Activated T-cell treated with anti-CD3 and anti-CD28 coated beads, Interleukin-2, amount 50 U/mL, for 72 hours (primary cell): ENCODE measurements around the gene ORC4. TPM values are rescaled to one million over a fixed set of nuclear protein-coding genes. Genes with fewer than 3 reads are reported as not detected.
A peak's percentile ranks its signal among the peaks of the same experiment; 100 is the strongest.

Experiments
- ATAC-seq, 2 donors: fragments of 150-1000 bp; cut with Tn5 transposase; replicated peaks in 1 of 2; 2 replicates each; pipeline ENCODE4 v1.10.0; 2021; ENCODE audit warnings: moderate library complexity in 2 of 2, mild to moderate bottlenecking in 1 of 2
- DNase-seq, 2 donors: peaks; one replicate each; pipeline ENCODE4 v3.0.0; 2021 to 2022; ENCODE audit warnings: mixed read lengths in 1 of 2
- H3K27ac Mint-ChIP-seq: one replicate; pipeline ENCODE4 v1.8.0; 2022; ENCODE audit warnings: mild to moderate bottlenecking, moderate library complexity, mixed read lengths
- H3K27me3 Mint-ChIP-seq: one replicate; pipeline ENCODE4 v1.8.0; 2022; ENCODE audit warnings: low read depth, mixed read lengths
- H3K36me3 Mint-ChIP-seq, 2 donors: one replicate each; pipeline ENCODE4 v1.8.0; 2022; ENCODE audit warnings: mixed read lengths in 2 of 2, mild to moderate bottlenecking in 1 of 2; ENCODE audit not compliant: insufficient read depth in 2 of 2
- H3K4me1 Mint-ChIP-seq: one replicate; pipeline ENCODE4 v1.8.0; 2022; ENCODE audit warnings: low read depth, mixed read lengths
- H3K4me3 Mint-ChIP-seq, 2 donors: one replicate each; pipeline ENCODE4 v1.8.0; 2022; ENCODE audit warnings: mild to moderate bottlenecking in 2 of 2, mixed read lengths in 2 of 2, moderate library complexity in 2 of 2
- H3K9me3 Mint-ChIP-seq, 2 donors: one replicate each; pipeline ENCODE4 v1.8.0; 2022; ENCODE audit warnings: mixed read lengths in 2 of 2
- total RNA-seq, 2 donors: library from RNA; stranded (reverse); gene quantifications; one replicate each; pipeline ENCODE4 v1.2.3, GENCODE V29; 2022

The ORC4 gene
- total RNA-seq, 2 donors from 2014 or later = 28.3 to 32.0 TPM

DNA sequence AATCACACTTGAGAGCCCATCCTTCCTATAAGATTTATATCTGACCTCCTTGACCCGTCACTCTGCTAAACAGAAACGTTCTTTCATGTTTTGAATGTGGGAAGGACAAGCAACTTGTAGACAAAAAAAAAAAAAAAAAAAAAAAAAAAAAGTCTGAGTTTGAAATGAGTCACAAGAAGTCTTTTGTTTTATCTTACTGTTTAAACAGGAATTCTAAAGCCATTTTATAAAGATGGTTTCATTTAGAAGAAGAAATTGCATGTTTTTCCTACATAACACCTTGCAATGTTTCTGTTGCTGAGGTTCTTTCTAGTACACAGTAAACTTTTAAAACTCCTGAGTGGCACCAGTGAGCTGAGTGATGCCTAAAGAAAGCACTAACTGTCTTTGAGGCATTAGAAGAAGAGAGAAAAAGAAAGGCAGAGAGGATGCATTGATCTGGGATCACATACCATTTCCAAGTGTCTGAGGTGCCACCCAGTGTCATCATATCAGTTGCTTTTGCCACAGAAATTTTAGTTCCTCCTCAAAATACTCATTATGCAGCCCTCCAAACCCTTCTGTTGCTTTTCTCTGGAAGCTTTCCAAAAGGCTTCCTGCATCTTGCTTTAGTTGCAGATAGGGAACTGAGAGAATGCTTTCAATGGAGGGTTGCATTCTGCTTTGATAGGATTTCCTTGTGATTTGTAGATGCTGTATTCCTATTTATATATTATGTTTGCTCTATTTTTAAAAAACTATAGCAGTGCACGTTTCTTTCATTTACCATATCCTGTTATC is 106.6 kb downstream of the ORC4 start:
- ATAC-seq (no peak), DNase-seq (no peak)
- H3K36me3 Mint-ChIP-seq = no peaks in the 10 kb centered on the region
- H3K4me1 Mint-ChIP-seq = no peaks in the 10 kb centered on the region
- no peaks in the 10 kb centered on the region for H3K9me3 Mint-ChIP-seq
- no peak overlapping the region for H3K4me3 Mint-ChIP-seq
- no peaks in the 10 kb centered on the region for H3K27me3 Mint-ChIP-seq
- no peak overlapping the region for H3K27ac Mint-ChIP-seq

DNA sequence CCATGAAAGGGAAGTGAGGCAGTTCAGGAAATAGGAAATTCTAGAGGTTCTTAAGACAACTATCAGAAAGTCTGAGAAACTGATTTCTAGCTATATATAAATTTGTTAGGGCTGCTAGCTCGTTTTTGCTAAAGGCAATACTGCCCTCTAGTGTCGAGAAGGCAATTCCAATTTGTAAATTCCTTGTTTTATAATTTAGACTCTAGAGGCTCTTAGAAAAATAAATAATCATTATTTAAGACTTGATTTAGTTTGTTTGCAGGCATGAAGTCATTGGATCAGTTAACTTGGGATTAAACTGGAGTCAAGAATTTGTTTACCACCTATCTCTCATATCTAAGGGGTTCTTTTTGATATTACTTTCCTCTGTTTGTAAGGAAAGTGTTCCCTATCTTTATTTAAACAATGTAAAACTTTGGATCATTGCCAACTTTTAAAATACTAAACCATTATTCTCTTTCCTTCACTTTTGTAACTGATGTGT is 109.5 kb downstream of the ORC4 start:
- DNase-seq = peak; percentile 18 to 39
- no peaks in the 10 kb centered on the region for H3K36me3 Mint-ChIP-seq

DNA sequence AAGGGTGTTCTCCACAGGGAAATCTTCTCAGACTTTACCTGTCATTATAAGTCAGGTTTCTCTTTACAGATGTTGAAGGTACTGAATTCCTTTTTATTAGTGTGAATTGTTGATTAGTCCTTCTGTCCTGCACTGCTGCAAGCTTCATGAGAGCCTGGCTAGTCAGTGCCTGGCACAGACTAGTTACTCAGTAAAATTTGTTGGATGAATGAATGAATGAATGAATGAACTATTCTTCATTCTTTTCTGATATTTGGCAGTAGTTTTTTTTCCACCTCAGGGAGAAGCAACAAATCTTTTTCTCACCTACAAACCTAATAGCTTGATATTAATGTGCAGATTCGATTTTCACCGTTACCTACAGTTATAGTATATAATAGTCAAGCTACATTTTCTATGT is 111.4 kb downstream of the ORC4 start:
- H3K27me3 Mint-ChIP-seq = no peaks in the 10 kb centered on the region
- no peak overlapping the region for H3K27ac Mint-ChIP-seq
- H3K4me1 Mint-ChIP-seq = no peaks in the 10 kb centered on the region
- no peak overlapping the region for H3K4me3 Mint-ChIP-seq
- ATAC-seq (no peak), DNase-seq (no peak)
- no peaks in the 10 kb centered on the region for H3K36me3 Mint-ChIP-seq
- H3K9me3 Mint-ChIP-seq = no peaks in the 10 kb centered on the region

More for the DNA sequence above, 109.5 kb downstream of the ORC4 start:
- no peak for ATAC-seq
- Mint-ChIP-seq H3K27ac (no peak overlapping the region), H3K9me3 (no peaks in the 10 kb centered on the region), H3K4me3 (no peak overlapping the region), H3K4me1 (no peaks in the 10 kb centered on the region), H3K27me3 (no peaks in the 10 kb centered on the region)

DNA sequence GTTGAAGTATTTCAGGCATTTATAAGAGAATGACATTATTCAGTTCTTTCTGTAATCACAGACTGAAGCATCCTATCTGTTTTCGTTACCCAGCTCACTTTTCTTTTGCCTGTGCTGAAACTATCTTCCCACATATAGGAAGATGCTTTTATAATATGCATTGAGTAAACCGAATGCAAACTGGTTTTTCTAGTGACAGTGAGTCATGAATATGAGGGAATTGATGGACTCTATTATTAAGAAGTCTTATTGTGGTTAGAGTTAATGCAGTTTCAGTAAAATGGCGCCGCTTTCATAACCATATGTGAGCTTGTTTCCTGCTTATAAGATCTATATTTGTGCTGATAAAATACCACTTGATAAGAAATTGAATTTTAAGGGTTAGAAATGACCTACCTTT is 116.5 kb downstream of the ORC4 start:
- H3K27ac Mint-ChIP-seq = no peak overlapping the region
- no peaks in the 10 kb centered on the region for H3K4me1 Mint-ChIP-seq
- no peaks in the 10 kb centered on the region for H3K27me3 Mint-ChIP-seq
- no peaks in the 10 kb centered on the region for H3K36me3 Mint-ChIP-seq
- DNase-seq (no peak), ATAC-seq (no peak)
- H3K9me3 Mint-ChIP-seq = no peaks in the 10 kb centered on the region
- H3K4me3 Mint-ChIP-seq = no peak overlapping the region

DNA sequence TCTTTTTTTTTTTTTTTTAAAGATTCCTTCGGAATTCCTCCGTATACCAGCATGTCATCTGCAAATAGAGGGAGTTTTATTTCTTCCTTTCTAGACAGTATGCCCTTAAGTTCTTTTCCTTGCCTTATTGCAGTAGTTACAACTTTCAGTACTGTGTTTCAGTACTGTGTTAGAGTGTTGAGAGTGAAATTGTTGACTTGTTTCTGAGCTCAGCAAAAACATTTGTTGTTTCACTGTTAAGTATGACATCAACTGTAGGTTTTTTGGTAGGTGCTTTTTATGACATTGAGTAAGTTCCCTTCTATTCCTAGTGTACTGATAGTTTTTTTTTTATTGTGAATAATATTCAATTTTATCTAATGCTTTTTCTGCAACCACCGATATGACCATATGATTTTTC is 131.9 kb downstream of the ORC4 start:
- DNase-seq (no peak), ATAC-seq (peak in 1 of 2 donors; percentile 49)
- no peaks in the 10 kb centered on the region for H3K9me3 Mint-ChIP-seq
- no peak overlapping the region for H3K27ac Mint-ChIP-seq
- no peak overlapping the region for H3K4me3 Mint-ChIP-seq
- H3K27me3 Mint-ChIP-seq = no peaks in the 10 kb centered on the region
- no peaks in the 10 kb centered on the region for H3K36me3 Mint-ChIP-seq
- peaks cover 23% of the 10 kb centered on the region for H3K4me1 Mint-ChIP-seq

DNA sequence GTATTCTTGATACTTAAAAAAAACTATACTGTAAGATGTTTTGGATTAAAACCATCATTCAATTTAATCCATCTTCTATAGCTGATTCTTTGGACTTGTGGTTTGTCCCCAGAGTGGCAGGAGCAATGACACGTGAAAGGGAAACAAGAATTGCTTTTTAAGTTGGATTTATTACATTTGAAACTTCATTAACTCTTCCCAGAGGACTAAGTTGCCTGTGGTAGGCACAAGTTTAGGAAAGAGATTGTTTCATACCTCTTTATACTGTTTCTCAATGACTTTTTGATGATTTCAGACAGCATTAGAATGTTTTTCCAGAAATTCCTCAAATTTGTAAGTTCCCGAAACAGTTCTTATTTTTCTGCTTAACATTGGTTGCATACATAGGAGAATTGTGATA is 134.4 kb downstream of the ORC4 start:
- no peak for ATAC-seq
- H3K36me3 Mint-ChIP-seq = no peaks in the 10 kb centered on the region
- no peak overlapping the region for H3K27ac Mint-ChIP-seq
- H3K27me3 Mint-ChIP-seq = no peaks in the 10 kb centered on the region
- H3K9me3 Mint-ChIP-seq = no peaks in the 10 kb centered on the region
- H3K4me3 Mint-ChIP-seq = no peak overlapping the region
- H3K4me1 Mint-ChIP-seq = peaks cover 28% of the 10 kb centered on the region
- DNase-seq = no peak

DNA sequence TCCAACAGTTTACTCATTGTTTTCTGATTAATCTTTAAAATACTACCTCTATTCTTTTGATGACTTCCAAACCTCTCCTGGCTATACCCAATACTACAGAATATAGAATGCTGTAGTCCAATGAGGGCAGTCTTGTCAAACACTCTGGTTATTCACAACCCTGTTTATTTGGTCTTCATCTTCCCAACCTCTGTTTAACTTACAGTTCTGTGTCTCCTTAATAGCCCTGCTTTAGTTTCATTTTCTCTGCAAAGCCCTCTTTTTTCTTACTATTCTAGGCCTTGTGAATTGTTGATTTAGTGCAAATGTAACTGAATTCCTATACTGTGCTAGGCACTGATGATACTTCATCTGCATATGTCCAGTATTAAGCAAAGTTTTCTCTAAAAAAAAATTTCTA is 135.7 kb downstream of the ORC4 start:
- Mint-ChIP-seq H3K4me1 (peaks cover 35% of the 10 kb centered on the region), H3K27me3 (no peaks in the 10 kb centered on the region), H3K4me3 (peak overlapping the region in 1 of 2 donors; percentile 49)

DNA sequence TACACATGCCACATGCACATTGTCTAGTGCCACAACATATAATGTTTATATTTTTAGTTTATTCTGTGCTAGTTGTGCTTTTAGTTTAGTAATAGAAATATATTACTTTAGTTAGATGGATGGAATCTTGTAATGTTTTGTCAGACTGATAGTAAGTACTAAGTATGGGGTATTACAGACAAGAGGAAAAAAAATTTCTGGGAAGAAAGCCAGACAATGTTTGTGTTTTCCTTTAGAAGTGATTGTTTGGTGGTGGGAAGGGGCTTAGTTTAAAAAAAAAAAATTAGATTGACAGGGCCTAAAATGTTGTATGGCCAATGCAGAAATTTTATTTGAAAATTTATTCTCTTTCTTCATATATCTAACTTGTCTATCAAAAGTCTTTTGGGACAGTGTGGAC is 137.9 kb downstream of the ORC4 start:
- no peak for DNase-seq
- Mint-ChIP-seq H3K36me3 (no peaks in the 10 kb centered on the region), H3K9me3 (no peaks in the 10 kb centered on the region), H3K27ac (no peak overlapping the region), H3K4me1 (peaks cover 28% of the 10 kb centered on the region), H3K4me3 (no peak overlapping the region), H3K27me3 (no peaks in the 10 kb centered on the region)
- ATAC-seq = no peak

More for the DNA sequence above, 135.7 kb downstream of the ORC4 start:
- no peak for DNase-seq
- no peaks in the 10 kb centered on the region for H3K36me3 Mint-ChIP-seq
- no peak for ATAC-seq
- H3K9me3 Mint-ChIP-seq = no peaks in the 10 kb centered on the region
- peak overlapping the region; percentile 7 for H3K27ac Mint-ChIP-seq

Other genes starting within 250 kb of the ORC4 start
- gene ACVR2A, start 175.7 kb downstream of the ORC4 start, total RNA-seq = 1 to 10 TPM; 3.0 to 4.4 TPM
- 10 to 100 TPM; 34.7 to 40.9 TPM for gene MBD5, start 354 bp upstream of the ORC4 start, total RNA-seq